ENCODE results near the gene DUSP22. TPM values are rescaled to one million over a fixed set of nuclear protein-coding genes. Genes with fewer than 3 reads are reported as not detected.

DUSP22 gene
- polyA plus RNA-seq, 1 of the 3 experiments (the other 2 are of a cell fraction): 6.8 TPM

GRCh38 chr6:391559-392440 lies 99.5 kb downstream of the DUSP22 start, which contains the start of gene IRF4:
Gene IRF4, plus strand, starts transcription at chr6:391752. Its CDS starts 1,401 bp downstream, at chr6:393153.
- TF ChIP-seq RAD21 (IDR thresholded peaks at IDR 0.05; ENCODE audit: low read length): no peak
- TF ChIP-seq REST (IDR thresholded peaks at IDR 0.05; ENCODE audit: low read depth, low read length): no peak
- no peak for TF ChIP-seq GATA2 (CRISPR knock-in tag; IDR thresholded peaks at IDR 0.05)
- no peak for TF ChIP-seq USF2 (IDR thresholded peaks at IDR 0.05; ENCODE audit: borderline replicate concordance, low read depth, low read length)
- no peak for TF ChIP-seq FOXM1 (IDR thresholded peaks at IDR 0.05; ENCODE audit: low read depth)
- TF ChIP-seq NFIC (IDR thresholded peaks at IDR 0.05; ENCODE audit: borderline replicate concordance): no peak
- TF ChIP-seq POLR2AphosphoS5 (IDR thresholded peaks at IDR 0.05; ENCODE audit: low read depth, low read length): no peak
- TF ChIP-seq NRF1 (IDR thresholded peaks at IDR 0.05; ENCODE audit: low read depth, low read length): no peak
- no peak for TF ChIP-seq MAX (IDR thresholded peaks at IDR 0.05; ENCODE audit: low read depth)
- TF ChIP-seq CTCF (IDR thresholded peaks at IDR 0.05): no peak
- TF ChIP-seq RFX5 (IDR thresholded peaks at IDR 0.05; ENCODE audit: low read length): no peak
- no peak for TF ChIP-seq RXRA (IDR thresholded peaks at IDR 0.05; ENCODE audit: borderline replicate concordance, low read depth)
- no peak for TF ChIP-seq MXI1 (IDR thresholded peaks at IDR 0.05; ENCODE audit: low read depth, low read length)
- no peak for TF ChIP-seq PBX3 (IDR thresholded peaks at IDR 0.05)
- no peak for TF ChIP-seq FOSL2 (IDR thresholded peaks at IDR 0.05; ENCODE audit: borderline replicate concordance, low read depth)
- TF ChIP-seq SIN3A (IDR thresholded peaks at IDR 0.05; ENCODE audit: borderline replicate concordance, low read depth, low read length): no peak
- DNase-seq: no peak
- CTCF ChIA-PET: no interaction called here
- peaks cover 89% of the 10 kb centered on the region for H3K27me3 ChIP-seq (ENCODE audit: insufficient read depth)
- no peak within 1 kb of the TSS for H3K4me2 ChIP-seq
- no peak within 1 kb of the TSS for H3K9ac ChIP-seq
- no peaks in the 10 kb centered on the region for H3K79me2 ChIP-seq (ENCODE audit: insufficient read depth)
- no peak within 1 kb of the TSS; a peak in 1 of 4 replicates for H3K4me3 ChIP-seq (ENCODE audit: low read depth in 2 of 2, low read length in 1 of 2)
- no peaks in the 10 kb centered on the region for H3K9me2 ChIP-seq
- no peaks in the 10 kb centered on the region for H3K36me3 ChIP-seq (replicated peaks in 1 of 2; ENCODE audit: control insufficient read depth in 1 of 2, insufficient read depth in 2 of 2, low read length in 1 of 2)
- H3K4me1 ChIP-seq (ENCODE audit: control insufficient read depth in 1 of 2, insufficient read depth in 2 of 2, low read depth in 1 of 2, low read length in 1 of 2): no peaks in the 10 kb centered on the region
- H3K9me3 ChIP-seq: no peaks in the 10 kb centered on the region
- no peak within 1 kb of the TSS for H2AFZ ChIP-seq (ENCODE audit: low read depth)
- 33% methylated on average over 33 of the region's 82 CpGs for WGBS (ENCODE audit: low lambda C conversion rate)
- H4K20me1 ChIP-seq (ENCODE audit: insufficient read depth): no peaks in the 10 kb centered on the region
- H3F3A ChIP-seq (replicated peaks; ENCODE audit: insufficient read depth): no peaks in the 10 kb centered on the region
- H3K27ac ChIP-seq (ENCODE audit: low read depth in 2 of 2, low read length in 1 of 2): no peak within 1 kb of the TSS
- POLR2A ChIA-PET: no interaction called here
